22Rv1 (cell line): ENCODE data around the gene TNRC6C.

ENCODE experiments used
- CTCF ChIP-seq: fragments of 450-650 bp; IDR thresholded peaks from 2 replicates; pipeline ENCODE4 v1.5.1; 2017; ENCODE audit warnings: mild to moderate bottlenecking
- ZFX ChIP-seq: fragments of 450-650 bp; IDR thresholded peaks from 2 replicates; pipeline ENCODE4 v1.6.1; 2017; ENCODE audit warnings: antibody characterized with exemption, borderline replicate concordance

- TF ChIP-seq CTCF (no peak), ZFX (no peak)
Observed at GRCh38 chr17:78124081-78124835, 165.8 kb downstream of the TNRC6C start.
